SIG-M5 (cell line): ENCODE measurements around the gene ZNF248.
"Not testable (repeated sequence)": the region's sequence is repeated elsewhere in the genome, so short reads cannot be mapped to it uniquely, and the experiment has no call there.

Experiments
- DNase-seq: peaks from one replicate; lab custom pipeline; 2025; lab: John Stamatoyannopoulos, UW

The ZNF248 gene

DNA sequence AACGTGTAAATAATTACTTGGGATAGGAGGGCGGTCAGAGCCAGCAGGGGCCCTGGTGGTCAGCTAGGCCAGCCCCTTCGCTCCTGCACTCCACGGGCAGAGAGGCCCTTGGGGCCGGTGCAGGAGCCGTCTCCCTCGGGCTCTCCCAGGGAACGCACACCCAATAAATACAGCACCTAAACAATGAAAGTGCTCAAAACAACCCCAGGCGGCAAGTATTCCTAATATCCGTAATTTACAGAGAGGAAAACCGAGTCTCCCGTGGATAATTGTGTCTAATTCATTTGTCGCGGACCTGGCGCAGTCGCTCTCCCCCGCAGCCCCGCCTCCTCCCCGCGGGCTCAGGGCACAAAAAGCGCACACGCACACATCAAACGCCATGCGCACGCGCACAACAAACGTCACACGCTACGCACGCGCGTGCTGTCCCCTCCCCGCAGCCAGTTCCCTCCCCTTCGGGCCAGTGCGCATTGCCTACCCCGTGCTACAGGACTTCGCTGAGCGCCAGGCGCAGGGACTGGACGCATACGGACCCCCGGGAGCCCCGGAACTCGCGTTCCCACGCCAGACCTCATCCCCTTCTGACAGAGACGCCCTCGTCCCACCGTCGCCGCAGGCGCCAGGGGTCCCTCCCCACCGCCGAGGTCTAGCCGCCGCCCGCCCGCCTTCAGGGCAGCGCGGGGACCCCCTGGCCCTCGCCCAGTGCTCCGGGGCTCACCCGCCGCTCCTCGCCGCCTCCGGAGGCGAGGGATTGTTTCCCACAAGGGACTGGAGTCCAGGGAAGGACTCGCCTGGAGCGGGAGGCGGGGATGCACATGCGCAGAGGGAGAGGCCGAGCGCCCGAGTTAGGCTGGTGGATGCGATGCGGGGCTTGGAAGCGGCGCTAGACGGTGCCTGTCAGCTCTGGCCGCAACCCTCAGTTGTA lies at the start of gene ZNF248:
Gene ZNF248 (minus strand): TSS at position 324 of the 925 bp plus-strand sequence. CDS start 1,300 bp downstream, outside the sequence.
- DNase-seq = peak; percentile 40

DNA sequence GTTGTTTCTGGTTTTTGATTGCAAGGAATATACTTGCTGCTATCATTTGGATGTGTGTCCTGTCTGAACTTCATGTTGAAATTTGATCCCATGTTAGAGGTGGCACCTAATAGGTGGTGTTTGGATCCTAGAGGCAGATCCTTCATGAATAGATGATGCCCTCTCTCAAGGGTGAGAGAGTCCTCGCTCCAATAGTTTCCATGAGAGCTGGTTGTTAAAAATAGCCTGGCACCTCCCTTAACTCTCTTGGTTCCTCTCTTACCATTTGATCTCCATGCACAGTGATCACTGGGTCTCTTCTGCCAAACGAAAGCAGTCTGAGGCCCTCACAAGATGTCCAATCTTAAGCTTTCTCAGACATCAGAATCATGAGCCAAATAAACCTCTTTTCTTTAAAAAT lies 49.0 kb upstream of the ZNF248 start:
- DNase-seq = no peak

DNA sequence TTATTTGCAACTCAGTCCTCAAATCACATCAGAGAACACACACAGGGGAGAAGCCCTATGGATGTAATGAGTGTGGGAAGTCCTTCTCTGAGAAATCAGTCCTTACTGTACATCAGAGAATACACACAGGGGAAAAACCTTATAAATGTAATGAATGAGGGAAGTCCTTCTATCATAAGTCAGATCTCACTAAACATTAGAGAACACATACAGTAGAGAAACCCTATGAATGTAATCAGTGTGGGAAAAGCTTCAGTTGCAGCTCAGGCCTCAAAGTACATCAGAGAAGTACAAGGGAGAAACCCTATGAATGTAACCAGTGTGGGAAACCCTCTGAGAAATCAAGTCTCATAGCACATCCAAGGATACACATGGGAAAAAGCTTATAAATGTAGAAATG lies 39.0 kb upstream of the ZNF248 start:
- no peak for DNase-seq

DNA sequence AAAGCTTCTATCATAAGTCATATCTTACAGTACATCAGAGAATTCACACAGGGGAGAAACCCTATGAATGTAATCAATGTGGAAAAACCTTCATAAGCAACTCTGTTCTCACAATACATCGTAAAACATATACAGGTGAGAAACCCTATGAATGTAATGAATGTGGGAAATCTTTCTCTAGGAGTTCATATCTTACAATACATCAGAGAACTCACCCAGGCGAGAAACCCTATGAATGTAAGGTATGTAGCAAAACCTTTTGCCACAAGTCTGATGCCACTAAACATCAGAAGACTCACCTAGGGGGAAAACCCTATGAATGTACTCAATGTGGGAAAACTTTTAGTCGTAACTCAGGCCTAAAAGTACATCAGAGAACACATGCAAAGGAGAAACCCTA lies 38.3 kb upstream of the ZNF248 start:
- no peak for DNase-seq

DNA sequence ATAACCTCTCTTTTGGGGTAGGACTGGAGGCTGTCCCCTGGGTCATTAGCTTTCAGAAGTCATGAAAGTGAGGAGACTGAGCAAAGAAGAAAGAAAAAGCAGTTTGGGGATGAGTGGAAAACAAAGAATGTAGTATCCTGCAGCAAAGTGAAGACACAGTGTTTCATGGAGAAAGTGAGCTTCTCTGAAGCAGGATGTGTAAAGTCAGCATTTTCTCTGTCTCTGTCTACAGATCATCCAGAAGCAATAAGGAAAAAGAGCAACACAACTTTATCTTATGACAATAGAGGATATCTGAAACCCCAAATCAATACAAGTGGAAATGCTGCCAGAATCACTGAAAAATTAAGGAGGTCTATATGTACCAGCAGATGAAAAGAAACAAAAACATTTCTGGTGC lies 28.4 kb upstream of the ZNF248 start:
- no peak for DNase-seq

DNA sequence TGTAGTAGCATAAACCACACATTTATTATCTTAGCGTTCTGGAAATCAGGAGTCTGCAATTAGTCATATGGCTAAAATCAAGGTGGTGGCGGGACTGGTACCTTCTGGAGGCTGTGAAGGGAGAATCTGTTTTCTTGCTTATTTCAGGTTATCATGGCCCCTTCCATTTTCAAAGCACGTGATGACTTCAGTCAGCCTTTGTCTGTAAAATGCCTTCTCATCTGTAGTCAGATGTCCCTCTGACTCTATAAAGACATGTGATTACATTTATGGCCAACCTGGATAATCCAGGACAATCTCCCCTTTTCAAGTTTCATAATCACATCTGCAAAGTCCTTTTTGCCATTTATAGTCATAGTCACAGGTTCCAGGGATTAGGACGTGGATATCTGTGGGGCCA lies 15.5 kb upstream of the ZNF248 start:
- no peak for DNase-seq

DNA sequence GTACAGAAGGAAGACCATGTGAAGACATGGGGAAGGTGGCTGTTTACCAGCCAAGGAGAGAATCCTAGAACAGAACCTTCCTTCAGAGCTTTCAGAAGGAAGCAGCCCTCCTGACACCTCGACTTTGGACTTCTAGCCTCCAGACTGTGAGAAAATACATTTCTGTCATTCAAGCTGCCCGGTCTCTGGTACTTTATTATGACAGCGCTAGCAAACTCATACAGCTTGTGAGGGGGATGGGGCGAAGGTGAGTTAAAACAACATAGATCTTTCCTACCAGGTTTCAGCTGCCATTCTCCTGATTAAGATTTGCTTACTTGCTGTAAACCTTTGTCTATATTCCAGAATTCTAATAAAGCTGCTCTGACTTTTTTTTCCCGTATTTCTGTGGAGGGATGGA lies 14.9 kb upstream of the ZNF248 start:
- no peak for DNase-seq

DNA sequence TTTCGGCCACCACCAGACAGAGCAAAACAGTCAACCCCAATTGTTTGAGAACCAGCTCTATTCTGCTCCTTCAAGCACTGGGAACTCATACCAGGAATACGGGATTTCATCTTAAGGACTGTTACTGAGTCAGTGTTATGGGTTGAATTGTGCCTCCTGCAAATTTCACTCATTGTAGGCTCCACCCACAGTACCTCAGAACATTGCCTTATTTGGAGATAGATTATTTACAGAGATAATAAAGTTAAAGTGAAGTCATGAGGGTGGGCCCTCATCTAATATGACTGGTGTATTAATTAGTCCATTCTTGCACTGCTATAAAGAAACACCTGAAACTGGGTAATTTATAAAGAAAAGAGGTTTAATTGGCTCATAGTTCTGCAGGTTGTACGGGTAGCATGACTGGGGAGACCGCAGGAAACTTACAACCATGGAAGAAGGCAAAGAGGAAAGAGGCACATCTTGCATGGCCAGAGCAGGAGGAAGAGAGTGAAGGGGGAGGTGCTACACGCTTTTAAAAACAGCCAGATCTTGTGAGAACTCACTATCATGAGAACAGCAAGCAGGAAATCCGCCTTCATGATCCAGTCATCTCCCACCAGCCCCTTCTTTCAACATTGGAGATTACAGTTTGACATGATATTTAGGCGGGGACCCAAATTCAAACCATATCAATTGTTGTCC lies 14.3 kb upstream of the ZNF248 start:
- DNase-seq = no peak

DNA sequence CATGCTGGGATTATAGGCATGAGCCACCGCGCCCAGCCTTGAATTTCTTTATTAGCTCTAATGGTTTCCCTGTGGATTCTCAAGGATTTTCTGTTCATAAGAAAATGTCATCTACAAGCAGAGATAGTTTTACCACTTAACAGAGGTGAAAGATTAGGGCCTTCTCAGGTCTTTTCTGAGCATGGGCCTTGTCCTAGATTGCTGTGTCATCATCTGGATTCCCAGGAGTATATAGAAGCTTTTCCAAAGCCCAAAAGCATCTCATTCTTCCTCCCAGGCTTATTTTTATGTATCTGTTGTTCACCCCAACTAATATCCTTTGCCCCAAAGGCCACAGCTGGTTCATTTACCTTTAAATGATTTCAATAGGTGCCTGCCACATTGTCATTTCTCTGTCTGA lies 13.7 kb upstream of the ZNF248 start:
- DNase-seq = no peak

DNA sequence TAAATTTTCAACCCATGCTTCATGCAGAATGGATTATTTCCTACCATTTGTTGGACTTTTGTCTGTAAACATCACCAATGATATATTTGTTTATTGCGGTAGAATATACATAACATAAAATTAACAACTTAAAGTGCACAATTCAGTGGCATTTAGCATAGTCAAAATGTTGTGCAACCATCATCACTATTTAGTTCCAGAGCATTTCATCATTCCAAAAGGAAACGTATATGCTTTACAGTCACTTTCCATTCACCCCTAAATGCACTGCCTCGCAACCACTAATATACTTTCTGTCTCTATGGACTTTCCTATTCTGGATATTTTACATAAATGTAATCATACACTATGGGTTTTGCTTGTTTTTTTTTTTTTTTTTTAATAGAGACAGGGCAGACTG lies 11.4 kb upstream of the ZNF248 start:
- DNase-seq = no peak

DNA sequence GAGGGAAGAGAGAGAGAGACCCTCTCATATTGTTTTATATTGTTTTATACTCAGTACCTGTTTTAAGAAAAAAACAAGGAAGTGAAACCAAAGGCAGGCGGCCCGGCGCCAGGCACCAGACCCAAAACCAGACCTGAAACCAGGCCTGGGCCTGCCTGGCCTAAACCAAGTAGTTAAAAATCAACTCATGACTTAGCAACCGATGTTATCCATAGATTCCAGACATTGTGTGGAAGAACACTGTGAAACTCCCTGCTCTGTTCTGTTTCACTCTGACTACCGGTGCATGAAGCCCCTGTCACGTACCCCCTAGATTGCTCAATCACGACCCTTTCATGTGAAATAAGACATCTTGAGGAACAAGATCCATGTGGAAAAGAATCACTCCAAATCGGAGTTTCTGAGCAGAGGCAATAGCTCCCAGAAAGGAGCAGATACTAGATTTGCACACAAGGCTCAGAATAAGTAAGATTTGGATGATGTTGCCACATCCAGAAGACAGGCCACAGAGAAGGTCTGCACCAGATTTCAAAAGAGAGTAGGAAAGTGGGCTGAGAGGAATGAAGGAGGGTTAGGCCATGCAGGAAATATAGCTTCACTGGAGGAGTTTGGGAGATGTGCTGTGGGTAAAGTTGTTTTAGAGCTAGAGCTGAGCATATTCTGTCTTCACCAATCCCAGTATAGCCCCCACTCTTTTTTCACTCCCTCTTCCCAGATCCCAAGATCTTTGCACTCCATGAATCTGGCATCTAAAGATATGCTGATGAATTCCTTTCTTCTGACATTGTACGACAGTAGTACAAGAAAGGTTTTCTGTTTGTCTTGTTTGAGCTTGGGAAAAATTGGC lies 8.8 kb upstream of the ZNF248 start:
- no peak for DNase-seq

DNA sequence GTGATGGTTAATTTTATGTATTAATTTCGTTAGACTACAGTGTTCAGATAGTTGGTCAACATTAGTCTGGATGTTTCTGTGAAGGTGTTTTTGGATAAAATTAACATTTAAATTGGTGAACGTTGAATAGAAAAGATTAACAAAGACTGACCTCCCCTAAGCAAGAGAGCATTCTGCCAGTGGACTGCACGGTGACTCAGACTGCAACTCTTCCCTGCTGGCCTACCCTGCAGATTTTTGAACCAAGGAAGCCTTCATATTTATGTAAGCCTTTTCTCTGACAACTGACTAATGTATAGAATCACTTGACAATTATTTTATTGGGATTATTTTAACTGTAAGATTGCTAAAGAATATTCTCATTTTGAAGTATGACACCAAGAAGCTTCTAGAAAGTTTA lies 7.9 kb upstream of the ZNF248 start:
- no peak for DNase-seq

DNA sequence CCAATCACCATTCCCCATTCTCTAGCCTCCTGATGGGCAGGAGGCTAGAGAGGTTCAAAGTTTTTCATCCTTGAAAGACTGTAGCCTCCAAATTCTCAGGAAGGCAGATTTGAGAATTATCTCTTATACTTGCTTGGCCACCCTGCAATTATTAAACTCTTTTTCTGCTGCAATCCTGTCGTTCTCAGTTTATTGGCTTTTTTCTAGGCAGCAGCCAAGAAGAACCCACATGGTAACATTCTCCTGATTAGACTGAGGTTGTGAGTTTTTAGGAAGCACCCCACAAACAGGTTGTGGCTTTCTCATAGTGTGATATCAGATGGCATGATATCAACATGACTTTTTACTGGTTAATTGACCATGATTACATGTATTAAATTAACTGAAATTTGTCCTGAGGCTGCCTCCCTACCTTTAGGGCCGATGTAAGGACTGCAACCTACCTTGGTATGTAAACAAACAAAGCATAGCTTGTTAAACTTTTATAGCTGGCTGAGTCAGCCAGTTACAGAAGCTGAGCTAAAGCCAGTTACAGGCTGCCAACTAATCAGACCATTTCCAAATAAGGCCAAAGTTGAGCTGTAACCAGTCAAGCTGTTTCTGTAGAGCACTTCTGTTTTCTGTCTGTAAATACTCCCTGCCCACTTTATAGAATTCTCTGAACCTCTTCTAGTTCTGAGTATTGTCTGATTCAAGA lies 3.2 kb upstream of the ZNF248 start:
- no peak for DNase-seq

DNA sequence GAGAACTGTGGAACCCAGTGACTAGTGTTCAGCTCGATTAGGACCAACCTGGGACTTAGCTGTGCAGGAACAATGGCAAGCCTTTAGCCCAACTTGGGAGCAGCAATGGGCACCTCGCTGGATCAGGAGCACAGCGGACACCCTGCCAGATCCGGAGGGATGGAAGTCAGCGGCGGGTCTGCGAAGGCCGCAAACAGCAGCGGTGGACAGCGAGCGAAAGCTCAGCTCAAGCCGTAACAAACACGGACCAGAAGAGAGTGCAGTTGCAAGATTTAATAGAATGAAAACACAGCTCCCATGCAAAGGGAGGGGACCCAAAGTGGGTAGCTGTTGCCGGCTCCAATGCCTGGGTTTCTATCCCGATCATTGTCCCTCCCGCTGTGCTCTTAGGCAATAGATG lies 1.9 kb upstream of the ZNF248 start:
- not testable (repeated sequence) for DNase-seq

DNA sequence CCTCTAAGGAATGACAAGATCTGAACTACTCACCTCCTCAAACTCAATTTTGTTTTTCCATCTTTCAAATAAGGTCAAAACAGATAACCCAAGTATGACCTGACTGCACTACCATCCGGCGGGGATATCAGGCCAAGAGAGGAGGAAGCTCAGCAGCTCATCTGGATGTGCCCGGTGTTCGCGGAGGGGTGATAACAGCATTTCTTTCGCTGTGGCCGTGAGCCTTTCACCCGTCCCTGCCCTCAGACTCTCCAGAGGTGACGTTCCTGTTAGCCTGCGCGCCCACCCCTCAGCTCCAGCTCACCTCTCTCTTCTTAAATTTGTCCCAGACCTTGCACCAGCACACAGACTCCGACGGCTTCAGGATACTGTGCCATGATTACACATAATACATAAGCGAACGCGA lies 526 bp downstream of the ZNF248 start:
- DNase-seq = no peak

DNA sequence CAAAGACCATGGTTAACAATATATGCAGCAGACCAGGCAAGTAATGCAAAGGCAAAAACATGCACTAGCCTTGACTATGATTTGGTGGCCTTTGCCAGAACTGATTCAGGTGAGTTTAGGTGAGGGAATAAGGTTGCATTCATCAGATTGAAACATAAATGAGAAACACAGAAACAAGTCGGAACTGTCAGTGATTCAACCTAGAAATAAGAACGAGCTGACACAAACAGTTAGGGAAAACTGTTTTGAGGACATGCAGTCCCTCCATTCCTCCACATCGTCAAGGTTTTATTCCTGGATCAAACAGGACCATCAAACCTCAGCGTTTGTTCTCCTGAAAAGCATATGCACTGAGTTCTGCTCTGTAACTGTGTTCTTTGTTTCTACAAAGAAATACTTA lies 1.8 kb downstream of the ZNF248 start:
- no peak for DNase-seq

DNA sequence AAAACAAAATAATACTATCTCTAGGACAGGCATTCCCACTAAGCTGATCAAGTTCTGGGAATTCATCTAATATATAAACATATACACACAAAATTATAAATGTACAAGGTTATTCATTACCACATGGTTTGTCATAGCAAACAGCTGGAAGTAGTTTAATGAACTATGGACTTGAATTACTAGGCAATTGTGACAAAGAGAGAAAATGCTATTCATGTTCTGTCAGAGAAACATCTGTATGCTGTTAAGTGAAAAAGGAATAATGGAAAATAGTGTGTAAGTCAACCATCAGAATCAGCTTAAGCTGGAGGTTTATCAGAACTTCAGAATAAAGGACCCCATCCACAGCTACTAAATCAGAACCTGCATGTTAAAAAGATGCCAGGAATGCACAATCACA lies 2.8 kb downstream of the ZNF248 start:
- DNase-seq = no peak

DNA sequence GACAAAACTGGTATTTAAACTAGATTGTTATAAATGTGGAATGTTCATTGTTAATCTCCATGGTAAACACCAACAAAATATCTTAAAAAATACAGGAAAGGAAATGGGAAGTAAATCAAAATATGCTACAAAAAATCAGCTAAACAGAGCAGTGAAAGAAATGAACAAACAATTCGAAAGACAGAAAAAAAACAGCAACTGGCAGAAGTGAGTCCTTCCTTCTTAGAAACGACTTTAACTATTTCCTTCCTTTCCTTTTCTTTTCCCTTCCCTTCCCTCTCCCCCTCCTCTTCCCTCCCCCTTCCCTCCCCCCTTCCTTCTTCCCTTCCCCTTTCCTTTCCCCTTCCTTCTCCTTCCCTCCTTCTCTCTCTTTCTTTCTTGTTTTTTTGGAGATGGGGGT lies 12.8 kb downstream of the ZNF248 start:
- DNase-seq = no peak

DNA sequence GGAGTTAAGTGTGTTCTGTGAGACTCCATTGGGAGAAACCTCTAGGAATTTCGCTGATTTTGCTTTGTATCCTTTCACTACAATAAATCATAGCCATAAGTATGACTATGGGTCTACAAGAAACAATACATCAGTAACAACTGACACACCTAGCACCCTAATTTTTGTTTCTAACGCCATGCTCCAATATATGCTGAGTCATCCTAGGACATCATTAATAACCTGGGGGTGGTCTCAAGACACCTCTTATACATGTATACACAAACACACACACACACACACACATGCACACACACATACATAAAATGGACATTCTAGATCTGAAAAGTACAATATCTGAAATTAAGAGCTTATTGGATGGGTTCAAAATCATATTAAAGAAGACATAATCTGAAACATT lies 18.2 kb downstream of the ZNF248 start:
- no peak for DNase-seq

DNA sequence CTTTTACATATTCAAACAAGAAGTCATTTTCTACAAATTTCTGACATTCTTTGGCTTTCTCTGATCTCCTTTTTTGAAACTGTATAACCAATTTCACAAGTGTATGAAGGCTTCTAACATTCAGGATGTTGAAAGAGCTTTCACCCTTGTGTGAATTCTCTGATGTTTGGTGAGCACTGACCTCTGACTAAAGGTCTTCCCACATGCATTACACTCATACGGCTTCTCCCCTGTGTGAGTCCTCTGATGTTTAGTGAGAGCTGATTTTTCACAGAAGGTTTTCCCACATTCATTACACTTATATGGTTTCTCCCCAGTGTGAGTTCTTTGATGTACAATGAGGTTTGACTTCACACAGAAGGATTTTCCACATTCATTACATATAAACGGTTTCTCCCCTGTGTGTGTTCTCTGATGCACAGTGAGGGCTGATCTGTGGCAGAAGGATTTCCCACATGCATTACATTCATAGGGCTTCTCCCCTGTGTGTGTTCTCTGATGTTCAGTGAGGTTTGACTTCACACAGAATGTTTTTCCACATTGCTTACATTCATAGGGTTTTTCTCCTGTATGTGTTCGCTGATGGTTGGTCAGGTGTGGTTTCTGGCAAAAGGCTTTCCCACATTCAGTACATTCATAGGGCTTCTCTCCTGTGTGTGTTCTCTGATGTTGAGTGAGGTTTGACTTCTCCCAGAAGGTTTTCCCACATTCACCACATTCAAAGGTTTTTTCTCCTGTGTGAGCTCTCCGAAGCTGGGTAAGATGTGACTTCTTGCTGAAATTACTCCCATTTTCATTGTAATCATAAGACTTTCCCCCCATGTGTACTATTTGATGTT lies 25.7 kb downstream of the ZNF248 start:
- DNase-seq = no peak

DNA sequence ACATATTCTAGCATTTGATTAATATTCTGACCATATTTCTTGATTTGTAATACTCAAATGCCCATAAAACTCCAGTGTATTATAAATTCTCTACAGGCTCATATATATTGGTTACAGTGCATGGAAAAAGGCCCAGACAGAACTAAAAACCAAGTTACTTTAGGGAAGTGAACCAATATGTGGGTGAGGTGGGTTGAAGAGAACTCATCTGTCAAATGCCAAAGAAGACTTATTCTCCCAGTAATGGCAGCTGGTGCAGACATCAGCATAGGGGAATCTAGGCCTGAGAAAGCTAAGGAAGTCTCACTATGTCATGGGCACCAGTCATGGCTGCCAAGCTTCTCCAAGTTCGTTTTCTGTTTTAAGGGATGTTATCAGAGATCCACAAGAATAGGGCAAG lies 30.6 kb downstream of the ZNF248 start:
- DNase-seq = no peak
